ENCODE results near the gene TAF11L9.
"Not testable (repeated sequence)": the region's sequence is repeated elsewhere in the genome, so short reads cannot be mapped to it uniquely, and the experiment has no call there.

The TAF11L9 gene

DNA sequence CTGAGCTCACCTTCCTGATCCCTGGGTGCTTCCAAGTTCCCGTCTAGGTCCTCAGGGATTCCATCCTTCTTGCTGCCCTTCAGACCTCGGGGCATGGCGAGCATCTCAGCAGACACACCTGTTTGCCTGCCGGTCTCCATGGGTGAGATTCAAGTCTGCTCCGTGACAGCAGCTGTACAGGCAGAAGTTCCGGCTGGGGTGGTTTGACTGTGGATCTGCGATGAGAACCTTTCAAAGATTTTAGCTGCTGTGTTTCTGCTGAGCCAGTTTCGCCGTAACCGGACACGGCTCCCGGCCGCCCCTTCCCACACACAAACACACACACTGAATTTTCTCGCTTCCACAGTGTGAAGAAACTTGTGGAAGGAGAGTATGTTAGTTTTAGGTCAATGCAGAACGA lies at the start of gene TAF11L9:
TSS of gene TAF11L9 (minus strand) at position 140 of the 400 bp plus-strand sequence.
- DNase-seq (ENCODE audit: low read depth), result not testable (repeated sequence)

DNA sequence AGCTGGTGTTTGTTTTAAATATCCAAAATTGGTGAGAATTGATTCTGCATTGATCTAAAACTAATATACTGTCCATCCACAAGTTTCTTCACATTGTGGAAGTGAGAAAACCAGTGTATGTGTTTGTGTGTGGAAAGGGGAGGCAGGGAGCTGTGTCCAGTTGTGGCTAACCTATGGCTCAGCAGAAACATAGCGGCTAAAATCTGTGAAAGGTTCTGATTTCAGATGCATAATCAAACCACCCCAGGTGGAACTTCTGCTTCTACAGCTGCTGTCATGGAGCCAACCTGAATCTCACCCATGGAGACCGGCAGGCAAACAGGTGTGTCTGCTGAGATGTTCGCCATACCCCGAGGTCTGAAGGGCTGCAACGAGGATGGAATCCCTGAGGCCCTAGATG lies 40.0 kb upstream of the TAF11L9 start, which contains the start of gene TAF11L14:
TSS of gene TAF11L14 (plus strand) at position 301 of the 400 bp plus-strand sequence.
- no peak for DNase-seq (ENCODE audit: low read depth)

GRCh38 chr5:17631788-17632187 lies 37.6 kb upstream of the TAF11L9 start, which contains the start of gene TAF11L13:
TAF11L13 (plus strand) TSS chr5:17632088.
- not testable (repeated sequence) for DNase-seq (ENCODE audit: low read depth)

DNA sequence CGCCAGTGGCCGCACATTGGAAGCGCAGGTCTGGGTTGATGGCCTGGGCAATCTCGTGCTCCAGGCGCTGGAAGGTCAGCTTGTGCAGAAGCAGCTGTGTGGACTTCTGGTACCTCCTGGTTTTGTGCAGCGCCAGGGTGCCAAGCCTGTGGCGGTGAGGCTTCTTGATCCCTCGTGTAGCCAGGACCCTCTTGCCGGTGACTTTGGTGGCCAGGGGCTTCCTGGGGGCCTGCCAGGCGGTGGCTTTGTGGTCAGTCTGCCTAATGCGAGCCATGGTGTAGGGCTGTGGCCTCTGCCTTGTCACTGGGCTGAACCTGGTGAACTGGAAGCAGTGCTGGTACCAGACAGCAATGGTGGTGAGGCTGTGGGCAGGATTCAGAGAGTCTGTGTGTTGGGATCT lies 31.5 kb upstream of the TAF11L9 start:
- no peak for DNase-seq (ENCODE audit: low read depth)

DNA sequence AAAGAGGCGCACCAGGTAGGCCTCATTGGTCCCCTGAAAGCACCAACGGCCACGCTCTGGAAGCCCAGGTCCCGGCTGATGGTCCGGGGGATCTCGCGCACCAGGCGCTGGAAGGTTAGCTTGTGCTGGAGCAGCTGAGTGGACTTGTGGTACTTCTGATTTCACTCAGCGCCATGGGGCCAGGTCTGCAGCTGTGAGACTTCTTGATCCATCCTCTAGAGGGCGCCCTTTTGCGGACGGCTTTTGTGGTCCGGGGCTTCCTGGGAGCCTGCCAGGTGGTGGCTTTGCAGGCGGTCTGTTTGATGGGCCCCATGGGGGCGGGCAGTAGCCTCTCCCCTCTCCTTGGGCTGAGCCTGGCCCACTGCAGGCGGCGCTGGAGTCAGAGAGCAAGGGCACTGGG lies 26.4 kb upstream of the TAF11L9 start:
- no peak for DNase-seq (ENCODE audit: low read depth)

GRCh38 chr5:17619354-17619753 lies 25.2 kb upstream of the TAF11L9 start:
- DNase-seq (ENCODE audit: low read depth), result peak; percentile 1

GRCh38 chr5:17614872-17615605 lies 20.8 kb upstream of the TAF11L9 start:
- no peak for DNase-seq (ENCODE audit: low read depth)

DNA sequence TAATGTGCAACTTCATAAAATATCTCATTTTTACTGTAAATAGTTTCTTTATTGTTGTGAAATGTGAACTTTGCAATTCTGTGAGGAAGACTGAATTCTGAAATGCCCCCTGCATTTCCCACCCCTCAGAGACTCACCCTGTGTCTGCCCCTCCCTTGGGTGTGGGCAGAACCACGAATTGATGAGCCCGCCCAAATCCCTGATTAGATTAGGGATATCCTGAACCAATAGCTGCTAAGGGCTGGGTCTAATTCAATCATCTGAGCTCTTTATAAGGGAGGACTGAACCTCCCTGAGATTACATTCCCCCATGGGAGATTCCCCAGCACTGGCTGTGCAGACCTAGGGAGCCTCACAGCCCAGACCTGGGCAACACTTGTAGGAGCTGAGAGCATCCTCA lies 15.9 kb upstream of the TAF11L9 start, which contains the start of gene TAF11L12:
TSS of gene TAF11L12 (plus strand) at position 301 of the 400 bp plus-strand sequence.
- not testable (repeated sequence) for DNase-seq (ENCODE audit: low read depth)

- not testable (repeated sequence) for DNase-seq (ENCODE audit: low read depth)
Observed at GRCh38 chr5:17607461-17607860, 13.3 kb upstream of the TAF11L9 start.

DNA sequence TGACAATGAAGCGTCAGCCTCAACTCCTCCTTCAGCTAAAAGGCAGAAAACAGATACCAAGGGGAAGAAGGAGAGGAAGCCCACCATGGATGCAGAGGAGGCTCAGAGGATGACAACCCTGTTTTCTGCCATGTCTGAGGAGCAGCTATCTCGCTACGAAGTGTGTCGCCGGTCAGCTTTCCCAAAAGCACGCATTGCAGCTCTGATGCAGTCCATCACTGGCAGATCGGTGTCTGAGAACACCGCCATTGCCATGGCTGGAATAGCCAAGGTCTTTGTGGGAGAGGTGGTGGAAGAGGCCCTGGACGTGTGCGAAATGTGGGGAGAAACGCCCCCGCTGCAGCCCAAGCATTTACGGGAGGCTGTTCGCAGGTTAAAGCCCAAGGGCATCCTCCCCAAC lies 10.8 kb upstream of the TAF11L9 start:
- DNase-seq (ENCODE audit: low read depth), result no peak

DNA sequence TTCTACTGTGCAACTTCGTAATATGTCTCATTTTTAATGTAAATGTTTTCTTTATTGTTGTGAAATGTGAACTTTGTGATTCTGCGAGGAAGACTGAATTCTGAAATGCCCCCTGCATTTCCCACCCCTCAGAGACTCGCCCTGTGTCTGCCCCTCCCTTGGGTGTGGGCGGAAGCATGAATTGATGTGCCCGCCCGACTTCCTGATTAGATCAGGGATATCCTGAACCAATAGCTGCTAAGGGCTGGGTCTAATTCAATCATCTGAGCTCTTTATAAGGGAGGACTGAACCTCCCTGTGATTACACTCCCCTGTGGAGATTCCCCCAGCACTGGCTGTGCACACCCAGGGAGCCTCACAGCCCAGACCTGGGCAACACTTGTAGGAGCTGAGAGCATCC lies 9.7 kb upstream of the TAF11L9 start, which contains the start of gene TAF11L11:
TSS of gene TAF11L11 (plus strand) at position 304 of the 400 bp plus-strand sequence.
- not testable (repeated sequence) for DNase-seq (ENCODE audit: low read depth)

DNA sequence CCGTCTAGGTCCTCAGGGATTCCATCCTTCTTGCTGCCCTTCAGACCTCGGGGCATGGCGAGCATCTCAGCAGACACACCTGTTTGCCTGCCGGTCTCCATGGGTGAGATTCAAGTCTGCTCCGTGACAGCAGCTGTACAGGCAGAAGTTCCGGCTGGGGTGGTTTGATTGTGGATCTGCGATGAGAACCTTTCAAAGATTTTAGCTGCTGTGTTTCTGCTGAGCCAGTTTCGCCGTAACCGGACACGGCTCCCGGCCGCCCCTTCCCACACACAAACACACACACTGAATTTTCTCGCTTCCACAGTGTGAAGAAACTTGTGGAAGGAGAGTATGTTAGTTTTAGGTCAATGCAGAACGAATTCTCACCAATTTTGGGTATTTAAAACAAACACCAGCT lies 3.5 kb upstream of the TAF11L9 start, which contains the start of gene TAF11L10:
TSS of gene TAF11L10 (minus strand) at position 101 of the 400 bp plus-strand sequence.
- DNase-seq (ENCODE audit: low read depth), result not testable (repeated sequence)

- DNase-seq (ENCODE audit: low read depth), result not testable (repeated sequence)
Observed at GRCh38 chr5:17590860-17591259, 3.3 kb downstream of the TAF11L9 start, which contains the start of gene TAF11L8. TAF11L8 (minus strand) TSS chr5:17590960.

DNA sequence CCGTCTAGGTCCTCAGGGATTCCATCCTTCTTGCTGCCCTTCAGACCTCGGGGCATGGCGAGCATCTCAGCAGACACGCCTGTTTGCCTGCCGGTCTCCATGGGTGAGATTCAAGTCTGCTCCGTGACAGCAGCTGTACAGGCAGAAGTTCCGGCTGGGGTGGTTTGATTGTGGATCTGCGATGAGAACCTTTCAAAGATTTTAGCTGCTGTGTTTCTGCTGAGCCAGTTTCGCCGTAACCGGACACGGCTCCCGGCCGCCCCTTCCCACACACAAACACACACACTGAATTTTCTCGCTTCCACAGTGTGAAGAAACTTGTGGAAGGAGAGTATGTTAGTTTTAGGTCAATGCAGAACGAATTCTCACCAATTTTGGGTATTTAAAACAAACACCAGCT lies 8.5 kb downstream of the TAF11L9 start, which contains the start of gene TAF11L7:
TSS of gene TAF11L7 (minus strand) at position 101 of the 400 bp plus-strand sequence.
- DNase-seq (ENCODE audit: low read depth), result not testable (repeated sequence)
